Vagina (tissue), 2 donors: ENCODE data around the gene ANXA5. TPM values are rescaled to one million over a fixed set of nuclear protein-coding genes. Genes with fewer than 3 reads are reported as not detected.

Source experiments
- DNase-seq, 2 donors: peaks; one replicate each; pipeline ENCODE4 v3.0.0-alpha.2; 2017; ENCODE audit errors: extremely low spot score in 2 of 2
- H3K27ac ChIP-seq: fragments of 200-600 bp; sonication (generic); one replicate; pipeline ENCODE4 v1.5.1; 2019
- H3K27me3 ChIP-seq: fragments of 200-600 bp; sonication (generic); one replicate; pipeline ENCODE4 v1.5.1; 2019
- H3K36me3 ChIP-seq, 2 donors: fragments of 200-600 bp; sonication (generic); one replicate each; pipeline ENCODE4 v1.5.1; 2017 to 2019
- H3K4me1 ChIP-seq: fragments of 200-600 bp; sonication (generic); one replicate; pipeline ENCODE4 v1.5.1; 2019
- H3K4me3 ChIP-seq, 2 donors: fragments of 200-600 bp; sonication (generic); 1 replicate in 1 of 2; 2 replicates in 1 of 2; pipeline ENCODE4 v1.5.1; 2016 to 2019
- H3K9me3 ChIP-seq: fragments of 200-600 bp; sonication (generic); one replicate; pipeline ENCODE4 v1.5.1; 2019
- CTCF ChIP-seq, 3 experiments: fragments of 450-650 bp in 2 of 3; fragments of 200-600 bp in 1 of 3; sonication (generic) in 1 of 3; IDR thresholded peaks; one replicate each; pipeline ENCODE4 v1.5.1; 2017 to 2019; ENCODE audit warnings: antibody characterized with exemption in 3 of 3, mild to moderate bottlenecking in 2 of 3, moderate library complexity in 2 of 3
- POLR2A ChIP-seq, 2 donors: fragments of 450-650 bp; IDR thresholded peaks; one replicate each; pipeline ENCODE4 v1.6.1; 2017; ENCODE audit warnings: antibody characterized with exemption in 2 of 2, mild to moderate bottlenecking in 2 of 2, moderate library complexity in 2 of 2
- POLR2AphosphoS5 ChIP-seq, 2 donors: sonication (generic); formaldehyde crosslinking; IDR thresholded peaks; one replicate each; pipeline ENCODE4 v1.9.0; 2017; ENCODE audit warnings: antibody characterized with exemption in 2 of 2, mild to moderate bottlenecking in 2 of 2, low read depth in 1 of 2; ENCODE audit not compliant: insufficient read depth in 1 of 2
- intact Hi-C: fragments of 100-400 bp; cut with DNase I; formaldehyde crosslinking; loops from one replicate; pipeline ENCODE4 v1.15.1; 2023
- total RNA-seq: library from RNA; depleted of rRNA; stranded (reverse); fragments of >200 nt; gene quantifications from one replicate; pipeline ENCODE4 v1.2.3, GENCODE V29; 2016

The ANXA5 gene
- total RNA-seq, 1 donor from 2014 or later, result 197 TPM

- Histone ChIP-seq H3K27me3 (no peaks in the 10 kb centered on the region), H3K4me1 (peaks cover 84% of the 10 kb centered on the region), H3K36me3 (no peaks in the 10 kb centered on the region), H3K4me3 (no peak overlapping the region), H3K9me3 (no peaks in the 10 kb centered on the region), H3K27ac (peak overlapping the region; percentile 98)
- DNase-seq, result no peak
- TF ChIP-seq POLR2AphosphoS5 (IDR thresholded peaks at IDR 0.05; ENCODE audit: insufficient read depth in 1 of 2, low read depth in 1 of 2) (no peak), CTCF (IDR thresholded peaks at IDR 0.05) (no peak), POLR2A (IDR thresholded peaks at IDR 0.05) (no peak)
- intact Hi-C loops, result no loop called here
Measured at GRCh38 chr4:121692261-121692660, 4.5 kb downstream of the ANXA5 start.

GRCh38 chr4:121690001-121690400, 6.8 kb downstream of the ANXA5 start:
- H3K4me1 ChIP-seq, result peaks cover 78% of the 10 kb centered on the region
- H3K27me3 ChIP-seq, result no peaks in the 10 kb centered on the region
- intact Hi-C loops, result no loop called here
- TF ChIP-seq POLR2A (IDR thresholded peaks at IDR 0.05), result no peak
- TF ChIP-seq CTCF (IDR thresholded peaks at IDR 0.05), result no peak
- TF ChIP-seq POLR2AphosphoS5 (IDR thresholded peaks at IDR 0.05; ENCODE audit: insufficient read depth in 1 of 2, low read depth in 1 of 2), result no peak
- H3K4me3 ChIP-seq, result no peak overlapping the region
- H3K36me3 ChIP-seq, result peaks cover 0 to 8% of the 10 kb centered on the region in 2 donors
- H3K9me3 ChIP-seq, result no peaks in the 10 kb centered on the region
- DNase-seq, result no peak
- H3K27ac ChIP-seq, result peak overlapping the region; percentile 81

- H3K4me3 ChIP-seq, result no peak overlapping the region
- peak overlapping the region; percentile 81 for H3K27ac ChIP-seq
- H3K36me3 ChIP-seq, result peaks cover 0 to 17% of the 10 kb centered on the region in 2 donors
- peaks cover 65% of the 10 kb centered on the region for H3K4me1 ChIP-seq
- intact Hi-C loops, result no loop called here
- H3K27me3 ChIP-seq, result no peaks in the 10 kb centered on the region
- no peak for DNase-seq
- TF ChIP-seq POLR2A (IDR thresholded peaks at IDR 0.05) (no peak), CTCF (IDR thresholded peaks at IDR 0.05) (no peak), POLR2AphosphoS5 (IDR thresholded peaks at IDR 0.05; ENCODE audit: insufficient read depth in 1 of 2, low read depth in 1 of 2) (no peak)
- H3K9me3 ChIP-seq, result no peaks in the 10 kb centered on the region
Measured at GRCh38 chr4:121688701-121689100, 8.1 kb downstream of the ANXA5 start.

GRCh38 chr4:121688261-121688660, 8.5 kb downstream of the ANXA5 start:
- DNase-seq, result no peak

More at GRCh38 chr4:121688261-121688660, 8.5 kb downstream of the ANXA5 start:
- peaks cover 0 to 19% of the 10 kb centered on the region in 2 donors for H3K36me3 ChIP-seq
- H3K27ac ChIP-seq, result peak overlapping the region; percentile 81
- no peaks in the 10 kb centered on the region for H3K9me3 ChIP-seq
- H3K4me3 ChIP-seq, result no peak overlapping the region
- intact Hi-C loops, result no loop called here
- no peaks in the 10 kb centered on the region for H3K27me3 ChIP-seq
- H3K4me1 ChIP-seq, result peaks cover 60% of the 10 kb centered on the region
- TF ChIP-seq POLR2A (IDR thresholded peaks at IDR 0.05), result no peak
- TF ChIP-seq POLR2AphosphoS5 (IDR thresholded peaks at IDR 0.05; ENCODE audit: insufficient read depth in 1 of 2, low read depth in 1 of 2), result no peak
- no peak for TF ChIP-seq CTCF (IDR thresholded peaks at IDR 0.05)
